HUES6 (cell line): ENCODE data around the gene ERGIC1.
A peak's percentile ranks its signal among the peaks of the same experiment; 100 is the strongest.

ENCODE experiments used
- H3K27ac ChIP-seq: 2 replicates; pipeline ENCODE4 v1.7.0; 2013; ENCODE audit warnings: low read depth, mild to moderate bottlenecking, low read length, inconsistent platforms
- H3K27me3 ChIP-seq: 2 replicates; pipeline ENCODE4 v1.6.1; 2013; ENCODE audit warnings: low read length; ENCODE audit not compliant: control insufficient read depth, insufficient read depth
- H3K36me3 ChIP-seq: 2 replicates; pipeline ENCODE4 v1.6.1; 2013; ENCODE audit warnings: low read length; ENCODE audit not compliant: control insufficient read depth, insufficient read depth
- H3K4me1 ChIP-seq: 2 replicates; pipeline ENCODE4 v1.6.1; 2013; ENCODE audit warnings: low read length; ENCODE audit not compliant: control insufficient read depth, insufficient read depth
- H3K4me3 ChIP-seq: 2 replicates; pipeline ENCODE4 v1.5.1; 2013; ENCODE audit warnings: low read depth, low read length
- H3K9ac ChIP-seq: one replicate; pipeline ENCODE4 v1.6.1; 2013; ENCODE audit warnings: mild to moderate bottlenecking, low read length
- H3K9me3 ChIP-seq: 2 replicates; pipeline ENCODE4 v1.6.1; 2013; ENCODE audit warnings: low read depth, low read length; ENCODE audit not compliant: control insufficient read depth, insufficient read depth

ERGIC1 gene

DNA sequence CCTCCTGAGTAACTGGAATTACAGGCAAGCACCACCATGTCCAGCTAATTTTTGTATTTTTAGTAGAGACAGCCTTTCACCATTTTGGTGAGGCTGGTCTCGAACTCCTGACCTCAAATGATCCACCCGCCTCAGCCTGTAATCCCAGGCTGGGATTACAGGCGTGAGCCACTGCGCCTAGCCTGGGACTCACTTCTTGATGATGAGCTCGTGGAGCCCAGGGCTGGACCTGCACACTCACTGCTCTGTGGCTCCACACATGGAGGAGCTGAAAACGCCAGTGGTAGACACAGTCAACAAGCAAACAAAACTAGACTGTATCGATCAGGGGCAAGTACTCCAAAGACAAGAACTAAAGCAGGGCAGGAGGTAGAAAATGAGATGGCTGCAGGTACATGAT lies 65.4 kb downstream of the ERGIC1 start:
- peaks cover 8% of the 10 kb centered on the region; the same call in 1 of the 2 replicates for H3K4me1 ChIP-seq
- no peaks in the 10 kb centered on the region for H3K27me3 ChIP-seq
- H3K9me3 ChIP-seq, result no peaks in the 10 kb centered on the region
- no peak overlapping the region for H3K27ac ChIP-seq
- peaks cover 54% of the 10 kb centered on the region for H3K36me3 ChIP-seq
- H3K4me3 ChIP-seq, result no peak overlapping the region
- no peak overlapping the region for H3K9ac ChIP-seq

DNA sequence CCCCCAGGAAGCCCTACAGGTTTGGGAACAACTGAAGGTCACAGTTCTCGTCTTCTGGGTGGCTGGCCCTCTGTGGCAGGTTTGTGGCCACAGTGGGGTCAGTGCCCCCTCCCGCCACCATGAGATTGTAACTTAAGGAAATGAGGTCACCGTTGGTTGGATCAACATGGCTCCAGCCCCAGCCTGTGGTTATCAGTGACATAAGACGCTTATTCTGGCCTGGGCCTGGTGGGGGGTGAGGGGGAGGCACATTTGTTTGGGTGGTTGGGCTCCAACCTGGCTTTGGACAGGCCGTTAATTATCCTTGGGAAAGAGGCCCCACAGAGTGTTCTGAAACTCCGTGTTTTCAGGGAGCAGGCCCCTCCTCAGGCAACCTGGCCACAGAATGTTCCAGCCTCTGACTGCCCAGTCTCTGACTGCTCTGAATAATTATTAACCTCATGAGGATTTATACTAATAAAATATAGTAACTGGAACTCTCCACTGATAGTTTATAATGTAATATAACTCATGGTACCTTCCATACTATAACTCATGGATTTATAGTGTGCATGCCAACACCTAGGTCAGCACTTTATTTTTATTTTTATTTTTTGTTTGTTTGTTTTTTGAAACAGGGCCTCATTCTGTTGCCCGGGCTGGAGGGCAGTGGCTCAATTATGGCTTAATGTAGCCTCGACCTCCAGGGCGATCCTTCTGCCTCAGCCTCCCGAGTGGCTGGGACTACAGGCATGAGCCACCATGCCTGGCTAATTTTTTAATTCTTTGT lies 67.1 kb downstream of the ERGIC1 start:
- Histone ChIP-seq H3K36me3 (peaks cover 43% of the 10 kb centered on the region), H3K27ac (no peak overlapping the region), H3K27me3 (no peaks in the 10 kb centered on the region), H3K4me3 (no peak overlapping the region), H3K4me1 (peaks cover 25% of the 10 kb centered on the region), H3K9ac (no peak overlapping the region), H3K9me3 (no peaks in the 10 kb centered on the region)

DNA sequence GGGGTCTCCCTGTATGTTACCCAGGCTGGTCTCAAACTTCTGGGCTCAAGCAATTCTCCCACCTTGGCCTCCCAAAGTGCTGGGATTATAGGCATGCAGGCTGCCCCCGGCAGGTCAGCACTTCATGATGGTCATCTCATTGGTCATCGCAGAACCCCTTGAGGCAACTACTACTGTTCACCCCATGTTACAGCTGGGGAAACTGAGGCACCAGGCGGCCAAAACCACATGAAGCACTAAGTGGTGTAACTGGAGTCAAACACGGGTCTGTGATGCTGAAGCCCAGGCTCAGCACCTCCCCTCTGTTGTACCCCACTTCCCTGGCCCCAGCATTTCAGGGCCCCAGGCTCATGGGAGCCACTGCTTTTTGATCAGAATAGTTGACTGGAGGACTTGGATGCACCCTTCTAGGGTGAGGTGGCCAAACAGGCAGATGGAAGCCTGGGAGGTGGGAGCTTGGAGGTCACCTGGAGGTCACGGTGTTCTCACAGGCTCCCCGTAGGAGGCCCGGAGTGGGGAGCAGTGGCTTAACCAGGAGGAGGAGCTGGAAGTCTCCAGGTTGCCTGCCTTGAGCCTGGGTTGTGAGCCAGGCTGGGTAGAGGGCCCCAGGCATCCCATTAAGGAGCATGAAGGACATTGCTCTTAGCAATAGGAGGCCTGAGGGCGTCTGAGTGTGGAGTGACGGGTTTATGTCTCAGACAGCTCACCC lies 67.9 kb downstream of the ERGIC1 start:
- Histone ChIP-seq H3K4me3 (no peak overlapping the region), H3K36me3 (peaks cover 43% of the 10 kb centered on the region), H3K27ac (no peak overlapping the region), H3K27me3 (no peaks in the 10 kb centered on the region), H3K4me1 (peaks cover 32% of the 10 kb centered on the region), H3K9me3 (no peaks in the 10 kb centered on the region), H3K9ac (no peak overlapping the region)

- peaks cover 37% of the 10 kb centered on the region for H3K36me3 ChIP-seq
These were observed 68.7 kb downstream of the ERGIC1 start for GRCh38 chr5:172902497-172903472.

GRCh38 chr5:172903790-172904189 lies 69.7 kb downstream of the ERGIC1 start:
- H3K27ac ChIP-seq, result no peak overlapping the region
- H3K36me3 ChIP-seq, result peaks cover 27% of the 10 kb centered on the region
- no peaks in the 10 kb centered on the region for H3K9me3 ChIP-seq
- no peak overlapping the region for H3K9ac ChIP-seq
- no peak overlapping the region for H3K4me3 ChIP-seq
- H3K27me3 ChIP-seq, result no peaks in the 10 kb centered on the region
- peaks cover 36% of the 10 kb centered on the region for H3K4me1 ChIP-seq

More at GRCh38 chr5:172902497-172903472, 68.7 kb downstream of the ERGIC1 start:
- no peaks in the 10 kb centered on the region for H3K9me3 ChIP-seq
- H3K9ac ChIP-seq, result no peak overlapping the region
- no peak overlapping the region for H3K4me3 ChIP-seq
- H3K27ac ChIP-seq, result no peak overlapping the region
- H3K4me1 ChIP-seq, result peaks cover 36% of the 10 kb centered on the region
- H3K27me3 ChIP-seq, result no peaks in the 10 kb centered on the region

DNA sequence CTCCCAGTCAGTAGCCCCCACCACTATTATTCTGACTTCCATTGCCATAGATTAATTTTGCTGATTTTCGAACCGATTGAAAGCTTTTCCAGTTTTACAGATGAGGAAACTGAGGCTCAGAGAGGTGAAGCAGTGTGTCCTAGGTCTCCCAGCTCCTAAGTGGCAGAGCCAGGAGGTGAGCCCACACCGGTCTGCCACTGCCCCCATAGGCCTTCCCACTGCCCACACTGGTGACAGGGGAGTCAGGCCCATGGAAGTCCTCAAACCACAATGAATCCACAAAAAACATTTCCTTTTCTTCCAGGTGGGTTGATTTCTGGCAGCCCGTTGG lies 70.2 kb downstream of the ERGIC1 start:
- Histone ChIP-seq H3K27me3 (no peaks in the 10 kb centered on the region), H3K4me1 (peaks cover 36% of the 10 kb centered on the region), H3K27ac (peak overlapping the region; percentile 5; the same call in 1 of the 2 replicates), H3K4me3 (no peak overlapping the region), H3K9ac (no peak overlapping the region), H3K36me3 (peaks cover 24% of the 10 kb centered on the region), H3K9me3 (no peaks in the 10 kb centered on the region)

GRCh38 chr5:172904643-172905345 lies 70.7 kb downstream of the ERGIC1 start:
- Histone ChIP-seq H3K27ac (peak overlapping the region; percentile 8; the same call in 1 of the 2 replicates), H3K4me1 (peaks cover 39% of the 10 kb centered on the region), H3K36me3 (peaks cover 25% of the 10 kb centered on the region)

GRCh38 chr5:172905346-172906140 lies 71.5 kb downstream of the ERGIC1 start:
- Histone ChIP-seq H3K27ac (peak overlapping the region; percentile 8; the same call in 1 of the 2 replicates), H3K9ac (peak overlapping the region; percentile 24), H3K27me3 (no peaks in the 10 kb centered on the region), H3K4me1 (peaks cover 39% of the 10 kb centered on the region), H3K9me3 (no peaks in the 10 kb centered on the region), H3K36me3 (peaks cover 24% of the 10 kb centered on the region), H3K4me3 (no peak overlapping the region)

More at GRCh38 chr5:172904643-172905345, 70.7 kb downstream of the ERGIC1 start:
- Histone ChIP-seq H3K9me3 (no peaks in the 10 kb centered on the region), H3K9ac (peak overlapping the region; percentile 24), H3K27me3 (no peaks in the 10 kb centered on the region), H3K4me3 (no peak overlapping the region)

DNA sequence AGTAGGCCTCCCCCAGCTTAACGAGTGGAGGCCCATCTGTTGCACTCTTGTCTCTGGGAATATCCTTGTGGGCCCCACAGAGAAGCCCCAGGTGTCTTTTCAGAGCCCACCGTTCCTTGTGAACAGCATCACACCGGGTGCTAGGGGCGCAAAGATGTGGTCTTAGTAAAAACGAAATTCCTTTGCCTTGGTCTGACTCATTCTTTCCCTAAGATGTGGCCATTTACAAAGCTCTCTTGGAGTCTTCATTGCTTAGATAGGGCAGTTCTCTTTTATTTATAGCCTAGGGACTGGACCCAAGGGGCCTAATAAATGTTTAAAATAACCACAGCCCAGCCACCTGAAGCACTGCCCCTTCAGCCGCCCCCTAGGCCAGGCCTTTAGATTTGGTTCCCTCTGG lies 72.4 kb downstream of the ERGIC1 start:
- Histone ChIP-seq H3K36me3 (peaks cover 25% of the 10 kb centered on the region), H3K9ac (no peak overlapping the region), H3K4me1 (peaks cover 39% of the 10 kb centered on the region), H3K4me3 (no peak overlapping the region), H3K9me3 (no peaks in the 10 kb centered on the region), H3K27ac (no peak overlapping the region), H3K27me3 (no peaks in the 10 kb centered on the region)

DNA sequence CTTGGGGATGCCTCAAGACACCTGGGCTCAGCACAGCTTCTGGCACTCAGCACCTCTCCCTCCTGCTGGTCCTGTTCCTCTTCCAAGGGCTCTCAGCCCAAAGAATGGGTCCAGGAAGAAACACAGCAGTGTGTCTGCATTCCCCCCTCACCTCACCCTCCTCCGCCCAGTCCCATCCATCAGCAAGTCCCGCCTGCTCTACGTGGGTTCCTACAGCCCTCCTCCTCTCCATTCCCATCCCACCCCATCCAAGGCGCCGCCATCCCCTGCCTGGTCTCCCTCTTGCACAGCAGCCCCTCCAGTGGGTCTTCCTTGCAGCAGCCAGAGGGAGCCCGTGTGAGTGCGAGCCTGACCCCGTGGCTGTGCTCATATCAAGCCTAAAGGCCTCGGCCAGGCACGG lies 72.8 kb downstream of the ERGIC1 start:
- H3K27me3 ChIP-seq, result no peaks in the 10 kb centered on the region
- no peak overlapping the region for H3K27ac ChIP-seq
- no peak overlapping the region for H3K9ac ChIP-seq
- H3K4me3 ChIP-seq, result no peak overlapping the region
- H3K4me1 ChIP-seq, result peaks cover 39% of the 10 kb centered on the region
- H3K36me3 ChIP-seq, result peaks cover 27% of the 10 kb centered on the region
- H3K9me3 ChIP-seq, result no peaks in the 10 kb centered on the region
